HepG2 (cell line): Measurements from ENCODE around the gene ATP2C2. TPM values are rescaled to one million over a fixed set of nuclear protein-coding genes. Genes with fewer than 3 reads are reported as not detected.

Experiments used
- ARNT ChIP-seq: fragments of 450-650 bp; IDR thresholded peaks from 2 replicates; pipeline ENCODE4 v1.6.1; 2017
- ELF4 ChIP-seq: sonication (generic); formaldehyde crosslinking; IDR thresholded peaks from 2 replicates; pipeline ENCODE4 v1.5.0; 2020; ENCODE audit warnings: missing genetic modification reagents, mild to moderate bottlenecking, moderate library complexity, borderline replicate concordance
- MZF1 ChIP-seq: sonication (generic); formaldehyde crosslinking; IDR thresholded peaks from 2 replicates; pipeline ENCODE4 v1.8.1; 2023; ENCODE audit warnings: mild to moderate bottlenecking, missing genetic modification reagents, borderline replicate concordance
- NCOA5 ChIP-seq: sonication (generic); formaldehyde crosslinking; IDR thresholded peaks from 2 replicates; pipeline ENCODE4 v1.4.0; 2020; ENCODE audit warnings: missing genetic modification reagents
- NPAS2 ChIP-seq: sonication (generic); formaldehyde crosslinking; IDR thresholded peaks from 2 replicates; pipeline ENCODE4 v1.8.0; 2022; ENCODE audit warnings: mild to moderate bottlenecking, missing genetic modification reagents, borderline replicate concordance
- STAT5B ChIP-seq: sonication (generic); formaldehyde crosslinking; IDR thresholded peaks from 2 replicates; pipeline ENCODE4 v1.4.0; 2020; ENCODE audit warnings: missing genetic modification reagents
- TGIF2 ChIP-seq: IDR thresholded peaks from 2 replicates; pipeline ENCODE4 v1.6.1; 2016; ENCODE audit warnings: control low read depth, missing compliant biosample characterization
- ZNF496 ChIP-seq: sonication (generic); formaldehyde crosslinking; IDR thresholded peaks from 2 replicates; pipeline ENCODE4 v1.8.1; 2023; ENCODE audit warnings: mild to moderate bottlenecking, moderate library complexity, missing genetic modification reagents; ENCODE audit not compliant: insufficient replicate concordance
- ZNF672 ChIP-seq: sonication (generic); formaldehyde crosslinking; IDR thresholded peaks from 2 replicates; pipeline ENCODE4 v1.8.1; 2022; ENCODE audit warnings: missing genetic modification reagents
- ZNF775 ChIP-seq: sonication (generic); formaldehyde crosslinking; IDR thresholded peaks from 2 replicates; pipeline ENCODE4 v1.4.0; 2020; ENCODE audit warnings: missing genetic modification reagents, mild to moderate bottlenecking, moderate library complexity, borderline replicate concordance
- polyA plus RNA-seq, 8 experiments: library from polyadenylated mRNA; depleted of rRNA in 3 of 8; stranded (reverse) in 7 of 8; unstranded in 1 of 8; fragments of >200 nt; fragmentation: Illumina TruSeq in 4 of 8; extraction: Trizol in 4 of 8; gene quantifications; 2 replicates each; pipeline versions ENCODE4 v1.2.1 to v1.2.3, GENCODE V29; 2011 to 2016; ENCODE audit warnings: low read depth in 4 of 8, missing spikeins in 1 of 8, mixed read lengths in 1 of 8; ENCODE audit not compliant: insufficient read depth in 1 of 8
- total RNA-seq, 5 experiments: library from RNA; depleted of rRNA; stranded (reverse); fragments of >200 nt; fragmentation: Illumina TruSeq; extraction: Trizol; gene quantifications; 2 replicates each; pipeline ENCODE4 v1.2.3, GENCODE V29; 2016; ENCODE audit warnings: low read depth in 1 of 5
- TF ChIP-seq, protein P1 (sequence below): IDR thresholded peaks from 2 replicates; pipeline ENCODE4 v1.6.1; 2016; ENCODE audit warnings: missing compliant biosample characterization, missing genetic modification reagents, borderline replicate concordance
- TF ChIP-seq, protein P2 (sequence below): fragments of 450-650 bp; IDR thresholded peaks from 2 replicates; pipeline ENCODE4 v1.6.1; 2017
- TF ChIP-seq, protein P3 (sequence below), 2 experiments: sonication (generic) in 1 of 2; formaldehyde crosslinking in 1 of 2; IDR thresholded peaks; 2 replicates each; pipeline versions ENCODE4 v1.4.0 to v1.6.1; 2016 to 2020; ENCODE audit warnings: borderline replicate concordance in 1 of 2, low read depth in 1 of 2, mild to moderate bottlenecking in 1 of 2, missing genetic modification reagents in 1 of 2
- TF ChIP-seq, protein P4 (sequence below): sonication (generic); formaldehyde crosslinking; IDR thresholded peaks from 2 replicates; pipeline ENCODE4 v1.4.0; 2020; ENCODE audit warnings: mild to moderate bottlenecking, missing genetic modification reagents
- TF ChIP-seq, protein P5 (sequence below): sonication (generic); formaldehyde crosslinking; IDR thresholded peaks from 2 replicates; pipeline ENCODE4 v1.5.0; 2020; ENCODE audit warnings: missing genetic modification reagents, mild to moderate bottlenecking, borderline replicate concordance
- TF ChIP-seq, protein P6 (sequence below): sonication (generic); formaldehyde crosslinking; IDR thresholded peaks from 2 replicates; pipeline ENCODE4 v1.4.0; 2020; ENCODE audit warnings: mild to moderate bottlenecking, missing genetic modification reagents

Gene ATP2C2
- total and polyA plus RNA-seq, 2 of the 13 experiments (the other 11 are each of a cell fraction or from before 2014, with no cell fraction given) = 0.07 TPM; not detected in 1

DNA sequence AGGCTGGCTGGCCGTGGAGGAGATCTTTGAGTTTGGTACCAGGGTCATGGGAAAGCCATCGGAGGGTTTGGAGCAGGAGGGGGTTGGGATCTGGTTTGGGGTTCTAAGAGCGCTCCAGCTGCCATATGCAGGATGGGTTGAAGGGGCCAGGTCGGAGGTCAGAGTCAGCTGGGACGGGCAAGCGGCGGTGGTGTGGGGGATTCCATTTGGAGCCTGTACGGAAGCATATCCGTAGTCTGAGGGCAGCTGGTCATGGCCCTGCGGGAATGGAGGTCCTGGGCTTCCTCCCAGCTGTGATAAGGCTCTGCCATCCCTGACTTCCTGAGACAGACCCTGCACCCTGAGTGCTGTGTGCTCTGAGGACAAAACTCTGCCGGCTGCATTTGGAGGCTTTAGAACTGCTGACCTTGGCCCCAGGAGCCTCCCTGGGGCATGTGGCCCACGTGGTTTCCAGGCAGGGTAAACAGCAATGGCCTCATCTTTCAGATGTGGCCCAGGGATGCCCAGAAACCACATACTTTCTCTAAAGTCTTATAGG lies 46.5 kb downstream of the ATP2C2 start (continued):
- TF ChIP-seq, protein P1, sequence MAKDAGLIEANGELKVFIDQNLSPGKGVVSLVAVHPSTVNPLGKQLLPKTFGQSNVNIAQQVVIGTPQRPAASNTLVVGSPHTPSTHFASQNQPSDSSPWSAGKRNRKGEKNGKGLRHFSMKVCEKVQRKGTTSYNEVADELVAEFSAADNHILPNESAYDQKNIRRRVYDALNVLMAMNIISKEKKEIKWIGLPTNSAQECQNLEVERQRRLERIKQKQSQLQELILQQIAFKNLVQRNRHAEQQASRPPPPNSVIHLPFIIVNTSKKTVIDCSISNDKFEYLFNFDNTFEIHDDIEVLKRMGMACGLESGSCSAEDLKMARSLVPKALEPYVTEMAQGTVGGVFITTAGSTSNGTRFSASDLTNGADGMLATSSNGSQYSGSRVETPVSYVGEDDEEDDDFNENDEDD = peak; percentile 43; the same call in 1 of the 2 replicates
- no peak for TF ChIP-seq ARNT
- TF ChIP-seq MZF1 (CRISPR knock-in tag) = no peak
- no peak for TF ChIP-seq NPAS2 (CRISPR knock-in tag)
- TF ChIP-seq, protein P2, sequence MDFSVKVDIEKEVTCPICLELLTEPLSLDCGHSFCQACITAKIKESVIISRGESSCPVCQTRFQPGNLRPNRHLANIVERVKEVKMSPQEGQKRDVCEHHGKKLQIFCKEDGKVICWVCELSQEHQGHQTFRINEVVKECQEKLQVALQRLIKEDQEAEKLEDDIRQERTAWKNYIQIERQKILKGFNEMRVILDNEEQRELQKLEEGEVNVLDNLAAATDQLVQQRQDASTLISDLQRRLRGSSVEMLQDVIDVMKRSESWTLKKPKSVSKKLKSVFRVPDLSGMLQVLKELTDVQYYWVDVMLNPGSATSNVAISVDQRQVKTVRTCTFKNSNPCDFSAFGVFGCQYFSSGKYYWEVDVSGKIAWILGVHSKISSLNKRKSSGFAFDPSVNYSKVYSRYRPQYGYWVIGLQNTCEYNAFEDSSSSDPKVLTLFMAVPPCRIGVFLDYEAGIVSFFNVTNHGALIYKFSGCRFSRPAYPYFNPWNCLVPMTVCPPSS = no peak
- no peak for TF ChIP-seq ZNF775
- TF ChIP-seq ELF4 (CRISPR knock-in tag) = no peak
- TF ChIP-seq NCOA5 (CRISPR knock-in tag) = no peak
- TF ChIP-seq, protein P3, sequence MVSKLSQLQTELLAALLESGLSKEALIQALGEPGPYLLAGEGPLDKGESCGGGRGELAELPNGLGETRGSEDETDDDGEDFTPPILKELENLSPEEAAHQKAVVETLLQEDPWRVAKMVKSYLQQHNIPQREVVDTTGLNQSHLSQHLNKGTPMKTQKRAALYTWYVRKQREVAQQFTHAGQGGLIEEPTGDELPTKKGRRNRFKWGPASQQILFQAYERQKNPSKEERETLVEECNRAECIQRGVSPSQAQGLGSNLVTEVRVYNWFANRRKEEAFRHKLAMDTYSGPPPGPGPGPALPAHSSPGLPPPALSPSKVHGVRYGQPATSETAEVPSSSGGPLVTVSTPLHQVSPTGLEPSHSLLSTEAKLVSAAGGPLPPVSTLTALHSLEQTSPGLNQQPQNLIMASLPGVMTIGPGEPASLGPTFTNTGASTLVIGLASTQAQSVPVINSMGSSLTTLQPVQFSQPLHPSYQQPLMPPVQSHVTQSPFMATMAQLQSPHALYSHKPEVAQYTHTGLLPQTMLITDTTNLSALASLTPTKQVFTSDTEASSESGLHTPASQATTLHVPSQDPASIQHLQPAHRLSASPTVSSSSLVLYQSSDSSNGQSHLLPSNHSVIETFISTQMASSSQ (IDR thresholded peaks at IDR 0.05; ENCODE audit: low read depth) = no peak
- TF ChIP-seq, protein P3 (CRISPR knock-in tag; IDR thresholded peaks at IDR 0.05; ENCODE audit: borderline replicate concordance) = no peak; the same call in 1 of the 2 replicates
- peak; percentile 89 for TF ChIP-seq TGIF2
- TF ChIP-seq, protein P4, sequence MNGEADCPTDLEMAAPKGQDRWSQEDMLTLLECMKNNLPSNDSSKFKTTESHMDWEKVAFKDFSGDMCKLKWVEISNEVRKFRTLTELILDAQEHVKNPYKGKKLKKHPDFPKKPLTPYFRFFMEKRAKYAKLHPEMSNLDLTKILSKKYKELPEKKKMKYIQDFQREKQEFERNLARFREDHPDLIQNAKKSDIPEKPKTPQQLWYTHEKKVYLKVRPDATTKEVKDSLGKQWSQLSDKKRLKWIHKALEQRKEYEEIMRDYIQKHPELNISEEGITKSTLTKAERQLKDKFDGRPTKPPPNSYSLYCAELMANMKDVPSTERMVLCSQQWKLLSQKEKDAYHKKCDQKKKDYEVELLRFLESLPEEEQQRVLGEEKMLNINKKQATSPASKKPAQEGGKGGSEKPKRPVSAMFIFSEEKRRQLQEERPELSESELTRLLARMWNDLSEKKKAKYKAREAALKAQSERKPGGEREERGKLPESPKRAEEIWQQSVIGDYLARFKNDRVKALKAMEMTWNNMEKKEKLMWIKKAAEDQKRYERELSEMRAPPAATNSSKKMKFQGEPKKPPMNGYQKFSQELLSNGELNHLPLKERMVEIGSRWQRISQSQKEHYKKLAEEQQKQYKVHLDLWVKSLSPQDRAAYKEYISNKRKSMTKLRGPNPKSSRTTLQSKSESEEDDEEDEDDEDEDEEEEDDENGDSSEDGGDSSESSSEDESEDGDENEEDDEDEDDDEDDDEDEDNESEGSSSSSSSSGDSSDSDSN = peak; percentile 53; the same call in 1 of the 2 replicates
- TF ChIP-seq ZNF496 (CRISPR knock-in tag) = no peak
- TF ChIP-seq, protein P5, sequence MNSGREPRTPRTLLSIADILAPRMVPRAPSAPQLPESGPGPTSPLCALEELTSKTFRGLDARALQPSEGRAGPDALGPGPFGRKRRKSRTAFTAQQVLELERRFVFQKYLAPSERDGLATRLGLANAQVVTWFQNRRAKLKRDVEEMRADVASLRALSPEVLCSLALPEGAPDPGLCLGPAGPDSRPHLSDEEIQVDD (CRISPR knock-in tag) = no peak
- TF ChIP-seq, protein P6, sequence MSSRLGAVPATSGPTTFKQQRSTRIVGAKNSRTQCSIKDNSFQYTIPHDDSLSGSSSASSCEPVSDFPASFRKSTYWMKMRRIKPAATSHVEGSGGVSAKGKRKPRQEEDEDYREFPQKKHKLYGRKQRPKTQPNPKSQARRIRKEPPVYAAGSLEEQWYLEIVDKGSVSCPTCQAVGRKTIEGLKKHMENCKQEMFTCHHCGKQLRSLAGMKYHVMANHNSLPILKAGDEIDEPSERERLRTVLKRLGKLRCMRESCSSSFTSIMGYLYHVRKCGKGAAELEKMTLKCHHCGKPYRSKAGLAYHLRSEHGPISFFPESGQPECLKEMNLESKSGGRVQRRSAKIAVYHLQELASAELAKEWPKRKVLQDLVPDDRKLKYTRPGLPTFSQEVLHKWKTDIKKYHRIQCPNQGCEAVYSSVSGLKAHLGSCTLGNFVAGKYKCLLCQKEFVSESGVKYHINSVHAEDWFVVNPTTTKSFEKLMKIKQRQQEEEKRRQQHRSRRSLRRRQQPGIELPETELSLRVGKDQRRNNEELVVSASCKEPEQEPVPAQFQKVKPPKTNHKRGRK = no peak
- no peak for TF ChIP-seq STAT5B (CRISPR knock-in tag)
- no peak for TF ChIP-seq ZNF672
